Activated CD8-positive, alpha-beta memory T cell treated with anti-CD3 and anti-CD28 coated beads, Interleukin-2, amount 10 ng/mL, durations not matched to agents 7 days and 5 days (primary cell): ENCODE measurements around the gene TMIGD3. TPM values are rescaled to one million over a fixed set of nuclear protein-coding genes. Genes with fewer than 3 reads are reported as not detected.

Experiments
- ATAC-seq: fragments of 150-1000 bp; cut with Tn5 transposase; one replicate; pipeline ENCODE4 v1.10.0; 2021; ENCODE audit warnings: moderate library complexity
- CTCF ChIA-PET: fragments of 350-600 bp; sonication (Branson Sonifier 250); formaldehyde crosslinking; loops from one replicate; lab custom pipeline; 2021; ENCODE audit warnings: antibody characterized with exemption; lab: Charles Lee
- DNase-seq: peaks from one replicate; pipeline ENCODE4 v3.0.0-alpha.2; 2020
- H3K27ac Mint-ChIP-seq: one replicate; pipeline ENCODE4 v1.8.0; 2021; ENCODE audit warnings: mild to moderate bottlenecking, mixed read lengths
- H3K27me3 Mint-ChIP-seq: one replicate; pipeline ENCODE4 v1.8.0; 2021; ENCODE audit warnings: mixed read lengths
- H3K36me3 Mint-ChIP-seq: one replicate; pipeline ENCODE4 v1.8.0; 2021; ENCODE audit warnings: mild to moderate bottlenecking, mixed read lengths
- H3K4me1 Mint-ChIP-seq: one replicate; pipeline ENCODE4 v1.8.0; 2021; ENCODE audit warnings: mixed read lengths
- H3K4me3 Mint-ChIP-seq: one replicate; pipeline ENCODE4 v1.8.0; 2021; ENCODE audit warnings: mild to moderate bottlenecking, moderate library complexity, mixed read lengths
- H3K9me3 Mint-ChIP-seq: one replicate; pipeline ENCODE4 v1.8.0; 2022; ENCODE audit warnings: low read depth, mixed read lengths
- total RNA-seq, 2 experiments: library from RNA; stranded (reverse); gene quantifications; one replicate each; pipeline ENCODE4 v1.2.3, GENCODE V29; 2021

Gene TMIGD3
- total RNA-seq, 2 experiments from 2014 or later, result 0.23 TPM; not detected in 1

DNA sequence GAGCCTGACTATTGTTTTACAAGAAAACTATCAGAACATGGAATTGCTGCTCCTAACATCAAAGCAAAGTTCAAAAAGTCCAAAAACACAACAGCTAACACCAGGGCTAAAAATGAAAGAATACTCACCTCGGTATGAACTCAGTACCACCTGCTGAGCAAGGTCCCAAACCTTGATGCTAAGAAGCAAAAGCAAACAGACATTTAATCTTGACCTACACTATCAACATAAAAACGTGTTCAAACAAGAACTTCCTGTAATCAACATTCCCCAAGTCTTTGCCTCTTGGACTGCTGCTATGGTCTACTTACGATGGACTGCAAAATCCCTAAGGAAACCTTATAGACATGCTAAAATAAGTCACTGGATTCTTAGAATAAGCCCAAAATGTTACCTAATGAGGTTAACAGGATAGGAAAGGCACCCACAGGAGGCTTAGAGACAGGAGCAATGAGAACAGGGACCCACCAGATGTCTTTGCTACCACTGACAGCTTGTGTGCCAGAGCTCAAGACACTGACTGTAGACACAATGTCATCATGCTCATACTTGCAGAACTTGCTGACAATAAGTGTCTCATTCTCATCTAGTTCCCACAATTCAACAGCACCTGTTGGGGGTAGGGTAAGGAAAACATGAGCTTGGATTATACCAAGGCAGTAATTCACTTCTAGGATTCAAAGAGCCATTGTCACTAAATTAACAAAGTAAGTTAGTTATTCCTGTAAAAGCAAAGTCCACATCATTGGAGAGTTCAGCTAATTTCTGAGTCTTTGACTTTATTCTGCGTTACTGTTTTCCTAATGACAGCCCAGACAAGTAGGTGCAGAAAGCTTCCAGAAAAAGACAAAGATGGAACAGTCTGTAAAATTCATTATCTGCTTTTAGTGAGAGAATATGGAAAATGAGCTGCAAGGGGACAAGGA, 56.2 kb downstream of the TMIGD3 start:
- no peak for DNase-seq
- no peaks in the 10 kb centered on the region for H3K9me3 Mint-ChIP-seq
- peak overlapping the region; percentile 98 for H3K4me3 Mint-ChIP-seq
- H3K27me3 Mint-ChIP-seq, result no peaks in the 10 kb centered on the region
- peak overlapping the region; percentile 6 for H3K27ac Mint-ChIP-seq
- CTCF ChIA-PET, result interaction anchor here (0.6 to 4.7 kb wide), 7 partner anchors 16 to 890 kb away, joined by 3 to 25 read pairs (median 5); no protein-coding TSS in a partner anchor
- ATAC-seq, result no peak
- peaks cover 71% of the 10 kb centered on the region for H3K4me1 Mint-ChIP-seq
- H3K36me3 Mint-ChIP-seq, result peaks cover 46% of the 10 kb centered on the region

DNA sequence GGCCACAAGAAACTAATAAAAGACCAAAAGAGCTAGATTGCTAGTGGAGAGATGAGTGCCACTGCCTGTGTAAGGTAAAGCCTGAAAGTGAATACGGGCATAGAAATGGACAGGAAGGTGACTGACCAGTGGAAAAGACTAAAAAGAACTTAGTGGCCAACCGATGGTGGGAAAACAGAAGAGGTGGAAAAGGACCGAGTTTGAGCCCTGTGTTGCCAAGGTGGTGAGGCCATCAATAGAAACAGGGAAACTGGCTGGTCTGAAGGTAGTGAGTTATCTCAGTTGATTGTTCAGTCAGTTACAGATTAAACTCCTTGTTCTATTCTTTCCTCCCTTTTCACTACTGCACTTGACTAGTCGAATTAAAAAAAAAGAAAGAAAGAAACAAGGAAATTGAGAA, 56.9 kb downstream of the TMIGD3 start:
- H3K27ac Mint-ChIP-seq, result no peak overlapping the region
- H3K9me3 Mint-ChIP-seq, result no peaks in the 10 kb centered on the region
- H3K27me3 Mint-ChIP-seq, result no peaks in the 10 kb centered on the region
- peaks cover 72% of the 10 kb centered on the region for H3K4me1 Mint-ChIP-seq
- DNase-seq (no peak), ATAC-seq (no peak)
- H3K4me3 Mint-ChIP-seq, result peak overlapping the region; percentile 98
- peaks cover 48% of the 10 kb centered on the region for H3K36me3 Mint-ChIP-seq
- CTCF ChIA-PET, result interaction anchor here (1.6 to 4.7 kb wide), 2 partner anchors 34 to 61 kb away, joined by 3 to 25 read pairs; no protein-coding TSS in a partner anchor

DNA sequence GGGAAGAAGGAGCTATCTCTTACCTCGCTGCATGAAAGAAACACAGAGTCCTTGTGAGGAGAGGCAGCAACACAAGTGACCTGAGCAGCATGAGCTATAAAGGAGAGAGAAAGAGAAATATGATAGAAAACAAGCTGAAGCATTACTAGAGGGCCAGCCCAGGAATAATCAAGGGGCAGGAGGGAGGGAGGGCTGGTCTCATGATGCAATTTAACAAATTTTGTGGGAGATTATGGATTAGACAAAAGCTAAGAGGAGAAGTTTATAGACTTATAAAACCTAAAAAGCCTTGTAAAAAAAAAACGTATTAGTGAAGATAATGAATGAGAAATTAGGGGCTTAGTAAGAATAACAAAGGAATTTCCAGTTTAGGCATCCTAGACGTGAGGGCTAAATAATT, 59.4 kb downstream of the TMIGD3 start:
- DNase-seq, result no peak
- H3K27ac Mint-ChIP-seq, result no peak overlapping the region
- H3K27me3 Mint-ChIP-seq, result no peaks in the 10 kb centered on the region
- no peak for ATAC-seq
- peaks cover 53% of the 10 kb centered on the region for H3K4me1 Mint-ChIP-seq
- CTCF ChIA-PET, result no interaction called here
- H3K36me3 Mint-ChIP-seq, result peaks cover 47% of the 10 kb centered on the region
- no peak overlapping the region for H3K4me3 Mint-ChIP-seq
- no peaks in the 10 kb centered on the region for H3K9me3 Mint-ChIP-seq

DNA sequence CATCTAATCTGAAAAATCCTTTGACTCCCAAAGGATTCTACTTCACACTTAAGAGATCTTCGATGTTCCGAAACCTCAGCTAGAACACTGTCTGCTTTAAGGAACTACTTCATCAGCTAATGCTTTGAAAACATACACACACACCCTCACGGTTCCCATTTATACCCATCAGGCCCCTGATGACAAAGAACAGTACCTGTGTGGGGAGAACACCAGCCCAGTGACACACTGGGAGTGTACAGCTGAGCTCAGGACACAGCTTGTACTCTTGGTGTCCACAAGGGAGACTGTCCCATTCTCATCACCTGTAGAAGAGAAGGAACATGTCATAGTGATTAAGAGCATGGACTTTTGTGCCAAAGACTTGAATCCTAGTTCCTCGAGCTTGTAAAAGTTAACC, 61.0 kb downstream of the TMIGD3 start:
- H3K27ac Mint-ChIP-seq, result no peak overlapping the region
- H3K9me3 Mint-ChIP-seq, result no peaks in the 10 kb centered on the region
- no peak for ATAC-seq
- no peak overlapping the region for H3K4me3 Mint-ChIP-seq
- peaks cover 43% of the 10 kb centered on the region for H3K4me1 Mint-ChIP-seq
- H3K36me3 Mint-ChIP-seq, result peaks cover 55% of the 10 kb centered on the region
- DNase-seq, result no peak
- no peaks in the 10 kb centered on the region for H3K27me3 Mint-ChIP-seq
- CTCF ChIA-PET, result interaction anchor here (0.7 to 2.0 kb wide), 9 partner anchors 10 to 412 kb away, joined by 3 to 6 read pairs (median 3); no protein-coding TSS in a partner anchor

DNA sequence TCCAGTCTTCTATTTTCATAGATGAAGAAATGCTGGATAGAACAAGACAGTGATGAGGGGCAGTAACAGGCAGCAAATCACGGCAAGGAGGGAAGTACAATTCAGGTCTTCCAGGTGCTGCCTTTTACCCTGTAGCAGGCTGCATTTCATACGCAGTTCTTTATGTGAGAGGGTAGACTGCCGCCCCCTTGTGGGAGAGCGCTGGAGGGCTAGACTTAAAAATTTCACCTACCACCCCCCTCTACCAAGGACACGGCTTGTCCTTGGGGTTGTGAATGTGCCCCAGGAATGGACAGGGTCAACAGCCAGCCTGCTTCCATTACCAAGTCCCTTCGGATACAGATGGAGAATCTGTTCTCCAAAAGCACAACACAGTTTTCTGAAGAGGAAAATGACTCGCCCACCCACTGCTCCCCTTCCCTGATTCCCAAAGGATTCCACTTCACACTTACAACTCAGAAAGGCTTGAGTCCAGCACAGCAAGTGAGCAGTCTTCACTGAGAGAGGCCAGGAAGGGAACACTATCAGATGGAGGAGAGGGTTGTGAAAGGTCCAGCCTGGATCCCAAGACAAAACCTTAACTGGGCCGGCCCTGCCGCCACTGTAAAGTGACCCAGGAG, 61.8 kb downstream of the TMIGD3 start:
- DNase-seq, result peak; percentile 72
- peaks cover 36% of the 10 kb centered on the region for H3K4me1 Mint-ChIP-seq

DNA sequence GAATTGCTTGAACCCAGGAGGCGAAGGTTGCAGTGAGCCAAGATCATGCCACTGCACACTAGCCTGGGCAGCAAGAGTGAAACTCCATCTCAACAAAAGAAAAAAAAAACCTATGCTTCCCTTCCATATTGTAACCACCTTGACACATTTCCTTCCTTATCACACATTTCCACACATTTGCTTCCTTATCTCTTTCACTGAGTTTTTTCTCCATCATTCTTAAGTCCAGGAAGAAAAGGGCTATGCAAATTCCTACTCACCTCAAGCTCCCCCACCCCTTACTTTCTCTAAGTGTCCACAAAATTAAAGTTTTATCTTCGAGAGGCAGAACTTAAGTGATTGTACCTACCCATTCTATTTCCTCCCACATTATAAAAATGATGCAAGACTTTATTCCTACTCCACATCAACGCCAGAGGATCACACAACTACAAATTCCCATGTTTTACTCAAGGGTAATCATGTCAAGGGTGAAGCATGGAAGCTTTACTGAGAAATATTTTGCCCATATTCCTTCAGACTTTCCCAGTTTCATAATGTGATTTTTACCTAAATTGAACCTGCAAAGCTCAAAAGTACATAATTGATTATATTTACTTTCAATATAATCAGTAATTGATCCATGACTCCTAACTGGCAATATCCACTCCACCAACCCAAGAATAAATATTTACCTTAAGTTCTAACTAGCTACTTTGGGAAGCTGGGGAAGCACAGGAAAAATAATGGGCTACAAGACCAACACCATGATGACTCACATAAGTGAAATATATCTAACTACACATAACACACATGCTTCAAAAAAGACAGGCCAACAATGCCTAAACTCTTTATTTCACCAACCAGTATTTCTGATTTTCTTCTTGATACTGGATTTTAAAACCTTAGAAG, 63.7 kb downstream of the TMIGD3 start:
- ATAC-seq (no peak), DNase-seq (no peak)
- no peak overlapping the region for H3K4me3 Mint-ChIP-seq
- CTCF ChIA-PET, result interaction anchor here (0.8 to 2.1 kb wide), 4 partner anchors 31 to 217 kb away, joined by 3 to 5 read pairs (median 4); no protein-coding TSS in a partner anchor
- no peak overlapping the region for H3K27ac Mint-ChIP-seq
- H3K4me1 Mint-ChIP-seq, result peaks cover 21% of the 10 kb centered on the region
- H3K27me3 Mint-ChIP-seq, result no peaks in the 10 kb centered on the region
- peaks cover 46% of the 10 kb centered on the region for H3K36me3 Mint-ChIP-seq
- H3K9me3 Mint-ChIP-seq, result no peaks in the 10 kb centered on the region

More for the DNA sequence above, 61.8 kb downstream of the TMIGD3 start:
- H3K36me3 Mint-ChIP-seq, result peaks cover 53% of the 10 kb centered on the region
- CTCF ChIA-PET, result interaction anchor here (0.9 to 2.1 kb wide), 8 partner anchors 12 to 411 kb away, joined by 3 to 5 read pairs (median 4); no protein-coding TSS in a partner anchor
- ATAC-seq, result peak; percentile 70
- H3K27ac Mint-ChIP-seq, result no peak overlapping the region
- no peaks in the 10 kb centered on the region for H3K27me3 Mint-ChIP-seq
- no peaks in the 10 kb centered on the region for H3K9me3 Mint-ChIP-seq
- no peak overlapping the region for H3K4me3 Mint-ChIP-seq

DNA sequence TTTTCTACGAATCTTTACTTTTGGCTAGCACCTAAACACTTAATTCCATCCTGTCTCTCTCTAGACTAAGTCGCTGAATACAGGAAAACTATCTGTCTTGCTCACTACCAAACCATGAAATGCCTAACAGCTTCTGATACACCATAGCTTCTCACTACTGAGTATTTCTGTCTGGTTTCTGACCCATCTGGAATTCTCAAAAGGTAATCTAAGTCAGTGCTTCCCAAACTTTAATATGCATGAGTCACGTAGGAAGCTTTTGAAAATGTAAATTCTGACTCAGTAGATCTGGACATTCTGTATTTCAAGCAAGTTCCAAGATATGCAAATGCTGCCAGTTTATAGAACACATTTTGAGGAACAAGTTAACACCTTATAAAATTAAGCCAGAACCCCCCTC, 66.7 kb downstream of the TMIGD3 start:
- no peaks in the 10 kb centered on the region for H3K9me3 Mint-ChIP-seq
- no peak for DNase-seq
- no peaks in the 10 kb centered on the region for H3K27me3 Mint-ChIP-seq
- H3K27ac Mint-ChIP-seq, result no peak overlapping the region
- H3K36me3 Mint-ChIP-seq, result peaks cover 25% of the 10 kb centered on the region
- H3K4me3 Mint-ChIP-seq, result no peak overlapping the region
- ATAC-seq, result no peak
- peaks cover 1% of the 10 kb centered on the region for H3K4me1 Mint-ChIP-seq
- CTCF ChIA-PET, result interaction anchor here (1.1 to 1.4 kb wide), 2 partner anchors 12 to 80 kb away, joined by 3 to 6 read pairs; partner anchors contain the start of genes ATP5PB and WDR77

Other genes with a start within 250 kb of the TMIGD3 start
- gene CHIA, start 212.8 kb downstream of the TMIGD3 start, total RNA-seq, result not detected
- gene OVGP1, start 75.9 kb downstream of the TMIGD3 start, total RNA-seq, result 1 to 10 TPM; 1.1 TPM
- 10 to 100 TPM; 29.6 to 37.5 TPM for gene WDR77, start 54.4 kb downstream of the TMIGD3 start, total RNA-seq
- 100 to 1,000 TPM; 215 to 266 TPM for gene ATP5PB, start 54.2 kb downstream of the TMIGD3 start, total RNA-seq
- 1 to 10 TPM in 1 of 2 experiments, under 1 TPM in 1; 0.87 to 4.6 TPM for gene C1orf162, start 29.6 kb downstream of the TMIGD3 start, total RNA-seq
- gene ADORA3, start within 50 bp of the TMIGD3 start, total RNA-seq, result not detected
- 100 to 1,000 TPM; 161 to 224 TPM for gene RAP1A, start 116.2 kb upstream of the TMIGD3 start, total RNA-seq
- gene INKA2, start 235.8 kb upstream of the TMIGD3 start, total RNA-seq, result 1 to 10 TPM; 1.7 to 1.9 TPM